Measurements from ENCODE around the gene HSF5. TPM values are rescaled to one million over a fixed set of nuclear protein-coding genes. Genes with fewer than 3 reads are reported as not detected.

Gene HSF5
- total and polyA plus RNA-seq, 2 of the 13 experiments (the other 11 are each of a cell fraction or from before 2014, with no cell fraction given), result not detected

- TF ChIP-seq ZBED4 (CRISPR knock-in tag; IDR thresholded peaks at IDR 0.05; ENCODE audit: borderline replicate concordance) (no peak), ZNF335 (CRISPR knock-in tag; IDR thresholded peaks at IDR 0.05) (no peak), ZNF674 (CRISPR knock-in tag; IDR thresholded peaks at IDR 0.05; ENCODE audit: low read depth) (no peak), ZNF142 (CRISPR knock-in tag; IDR thresholded peaks at IDR 0.05) (no peak), ZNF577 (CRISPR knock-in tag; IDR thresholded peaks at IDR 0.05; ENCODE audit: borderline replicate concordance, low read depth) (no peak), RNF2 (conservative IDR thresholded peaks at IDR 0.05; ENCODE audit: low read depth) (no peak), MEF2D (CRISPR knock-in tag; IDR thresholded peaks at IDR 0.05) (no peak), MEIS1 (CRISPR knock-in tag; IDR thresholded peaks at IDR 0.05; ENCODE audit: borderline replicate concordance) (no peak), TCF7 (IDR thresholded peaks at IDR 0.05; ENCODE audit: low read depth) (no peak), ZKSCAN5 (CRISPR knock-in tag; IDR thresholded peaks at IDR 0.05) (no peak)
- TF ChIP-seq, protein P1, sequence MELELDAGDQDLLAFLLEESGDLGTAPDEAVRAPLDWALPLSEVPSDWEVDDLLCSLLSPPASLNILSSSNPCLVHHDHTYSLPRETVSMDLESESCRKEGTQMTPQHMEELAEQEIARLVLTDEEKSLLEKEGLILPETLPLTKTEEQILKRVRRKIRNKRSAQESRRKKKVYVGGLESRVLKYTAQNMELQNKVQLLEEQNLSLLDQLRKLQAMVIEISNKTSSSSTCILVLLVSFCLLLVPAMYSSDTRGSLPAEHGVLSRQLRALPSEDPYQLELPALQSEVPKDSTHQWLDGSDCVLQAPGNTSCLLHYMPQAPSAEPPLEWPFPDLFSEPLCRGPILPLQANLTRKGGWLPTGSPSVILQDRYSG (CRISPR knock-in tag; IDR thresholded peaks at IDR 0.05), result no peak
- TF ChIP-seq, protein P2, sequence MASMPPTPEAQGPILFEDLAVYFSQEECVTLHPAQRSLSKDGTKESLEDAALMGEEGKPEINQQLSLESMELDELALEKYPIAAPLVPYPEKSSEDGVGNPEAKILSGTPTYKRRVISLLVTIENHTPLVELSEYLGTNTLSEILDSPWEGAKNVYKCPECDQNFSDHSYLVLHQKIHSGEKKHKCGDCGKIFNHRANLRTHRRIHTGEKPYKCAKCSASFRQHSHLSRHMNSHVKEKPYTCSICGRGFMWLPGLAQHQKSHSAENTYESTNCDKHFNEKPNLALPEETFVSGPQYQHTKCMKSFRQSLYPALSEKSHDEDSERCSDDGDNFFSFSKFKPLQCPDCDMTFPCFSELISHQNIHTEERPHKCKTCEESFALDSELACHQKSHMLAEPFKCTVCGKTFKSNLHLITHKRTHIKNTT (CRISPR knock-in tag; IDR thresholded peaks at IDR 0.05), result no peak
These were observed 73.6 kb downstream of the HSF5 start (continued) for GRCh38 chr17:58414596-58414997.

Measured in HepG2 (cell line).